ENCODE data around the gene MACROH2A2. TPM values are rescaled to one million over a fixed set of nuclear protein-coding genes. Genes with fewer than 3 reads are reported as not detected.

The MACROH2A2 gene
- 7.8 and 7.9 TPM in 2 replicates for total RNA-seq (2021; fragmentation: NEBNext Ultra II Directional; extraction: Animal tissue kit (Norgen Biotek cat#: 25700))
- 9.3 and 12.4 TPM in 2 replicates for polyA plus RNA-seq (2011; rRNA removed)
- polyA plus RNA-seq (2011; cell fraction: cytosol; rRNA removed) = 13.6 TPM
- 11.5 TPM for polyA plus RNA-seq (2011; cell fraction: nucleus; rRNA removed)
- polyA plus RNA-seq (2012, experiment 1 of 2) = 14.4 to 23.3 TPM (median 20.2 TPM) in 4 replicates
- polyA plus RNA-seq (2012, experiment 2 of 2) = 16.6 TPM
- polyA plus RNA-seq (2013, experiment 1 of 2) = 8.2 TPM
- polyA plus RNA-seq (2013, experiment 2 of 2) = 9.1 TPM
- 4.5 and 6.0 TPM in 2 replicates for polyA minus RNA-seq (2011; rRNA and poly(A)+ RNA removed)
- 8.1 TPM for polyA minus RNA-seq (2011; cell fraction: cytosol; rRNA and poly(A)+ RNA removed)
- polyA minus RNA-seq (2011; cell fraction: nucleus; rRNA and poly(A)+ RNA removed) = 4.3 TPM
- long read RNA-seq, experiment 1, partial matches to known transcripts = 6 of 15 reads
- long read RNA-seq, experiment 1, other reads (novel, unspliced or antisense) = 5 of 15 reads
- long read RNA-seq, experiment 2 = 0 reads

- peak within 1 kb of the TSS; percentile 9 for H3K56ac ChIP-seq (replicated peaks; ENCODE audit: insufficient read length, low read depth, low read length)
- H3K4ac ChIP-seq (replicated peaks; ENCODE audit: insufficient read length, low read depth, low read length) = no peak within 1 kb of the TSS
- H3K14ac ChIP-seq (ENCODE audit: insufficient read length) = no peak within 1 kb of the TSS
- no peak within 1 kb of the TSS; the same call in 1 of the 2 replicates for H2BK5ac ChIP-seq (ENCODE audit: low read depth, low read length)
- H4K8ac ChIP-seq (ENCODE audit: extremely low read depth, insufficient read depth, low read length) = peak within 1 kb of the TSS; percentile 88; the same call in 1 of the 2 replicates
- no peak within 1 kb of the TSS for H3K27ac ChIP-seq (ENCODE audit: low read depth, low read length)
- peak within 1 kb of the TSS; percentile 75; the same call in 1 of the 2 replicates for H2BK20ac ChIP-seq (ENCODE audit: low read length)
- no peaks in the 10 kb centered on the region for H3K79me2 ChIP-seq (ENCODE audit: control insufficient read depth in 1 of 2, insufficient read depth in 2 of 2, low read length in 2 of 2)
- no peaks in the 10 kb centered on the region for H3K79me1 ChIP-seq (ENCODE audit: low read depth, low read length)
- H2BK12ac ChIP-seq (ENCODE audit: low read depth, low read length) = peak within 1 kb of the TSS; percentile 85; the same call in 1 of the 2 replicates
- peaks cover 30 to 73% (median 59%) of the 10 kb centered on the region in 4 experiments for H3K27me3 ChIP-seq (replicated peaks in 1 of 4; ENCODE audit: control insufficient read depth in 3 of 4, extremely low read depth in 1 of 4, insufficient read depth in 3 of 4, low read length in 3 of 4)
- no peak within 1 kb of the TSS for H2AK5ac ChIP-seq (ENCODE audit: low read depth, low read length)
- H3K9me3 ChIP-seq (ENCODE audit: insufficient read depth in 2 of 2, low read depth in 1 of 2, low read length in 1 of 2) = no peaks in the 10 kb centered on the region
- FAIRE-seq (no peak), DNase-seq (ENCODE audit: low read depth in 1 of 2, low spot score in 2 of 2) (peak; percentile 43 to 84)
- H3K23me2 ChIP-seq (ENCODE audit: low read depth, low read length) = peaks cover 10% of the 10 kb centered on the region
- ChIA-PET CTCF (ENCODE audit: partially characterized antibody) (interaction anchor here (0.6 to 4.3 kb wide), 19 partner anchors 10 to 813 kb away, joined by 3 to 26 read pairs (median 3); partner anchors contain the start of gene TYSND1), POLR2A (ENCODE audit: partially characterized antibody) (interaction anchor here (0.6 to 1.1 kb wide), 8 partner anchors 8 to 74 kb away, joined by 3 to 4 read pairs (median 3); no protein-coding TSS in a partner anchor)
- peak within 1 kb of the TSS; percentile 29 for H2BK120ac ChIP-seq (replicated peaks; ENCODE audit: low read depth, low read length)
- H3K23ac ChIP-seq (ENCODE audit: insufficient read length) = no peak within 1 kb of the TSS
- peak within 1 kb of the TSS; percentile 55 to 80 (median 68) for H3K9ac ChIP-seq (replicated peaks in 1 of 4; ENCODE audit: extremely low read depth in 1 of 4, low read depth in 3 of 4, low read length in 3 of 4)
- H3K18ac ChIP-seq (ENCODE audit: extremely low read depth, low read length) = peak within 1 kb of the TSS; percentile 62; the same call in 1 of the 2 replicates
- peak within 1 kb of the TSS; percentile 83; the same call in 1 of the 2 replicates for H2AFZ ChIP-seq (ENCODE audit: low read length)
- H3K4me2 ChIP-seq (ENCODE audit: insufficient read depth in 1 of 2, low read depth in 2 of 2, low read length in 2 of 2) = peak within 1 kb of the TSS; percentile 80 to 96
- no peak within 1 kb of the TSS for H4K91ac ChIP-seq (replicated peaks; ENCODE audit: insufficient read length, low read length)
- H3K36me3 ChIP-seq (ENCODE audit: control insufficient read depth in 2 of 4, insufficient read depth in 4 of 4, low read length in 3 of 4) = no peaks in the 10 kb centered on the region
- H3K4me3 ChIP-seq (ENCODE audit: extremely low read depth in 1 of 4, insufficient read depth in 2 of 4, low read depth in 3 of 4, low read length in 4 of 4) = peak within 1 kb of the TSS; percentile 79 to 85 (median 82)
- peaks cover 3% of the 10 kb centered on the region in 2 experiments for H4K20me1 ChIP-seq (replicated peaks in 1 of 2; ENCODE audit: control insufficient read depth in 1 of 2, insufficient read depth in 2 of 2, low read length in 2 of 2)
- H2BK15ac ChIP-seq (ENCODE audit: low read length) = peak within 1 kb of the TSS; percentile 53; the same call in 1 of the 2 replicates
- H4K5ac ChIP-seq (ENCODE audit: insufficient read length, low read depth, low read length) = no peak within 1 kb of the TSS
- peaks cover 0 to 10% (median 1%) of the 10 kb centered on the region in 4 experiments; a peak in 4 of 7 replicates for H3K4me1 ChIP-seq (replicated peaks in 1 of 4; ENCODE audit: control insufficient read depth in 3 of 4, insufficient read depth in 4 of 4, low read length in 3 of 4)
- WGBS, 2 experiments (ENCODE audit: extremely low coverage in 1 of 2, insufficient coverage in 1 of 2, insufficient read length in 1 of 2, insufficient replicate concordance in 2 of 2, low coverage in 1 of 2, low lambda C conversion rate in 2 of 2, missing lambda C conversion rate in 1 of 2) = 2% methylated on average over 57 of the region's 58 CpGs; no CpG with 5 or more reads in 1 of the 2 experiments
- TF ChIP-seq TBP (IDR thresholded peaks at IDR 0.05; ENCODE audit: low read depth, low read length) (peak; percentile 59), TEAD4 (IDR thresholded peaks at IDR 0.05; ENCODE audit: low read depth, low read length) (peak; percentile 72), POU5F1 (IDR thresholded peaks at IDR 0.05; ENCODE audit: low read depth, low read length) (no peak), EZH2 (IDR thresholded peaks at IDR 0.05; ENCODE audit: low read depth, low read length, severe bottlenecking) (no peak), RFX5 (IDR thresholded peaks at IDR 0.05; ENCODE audit: borderline replicate concordance, low read depth, low read length) (no peak), SP4 (IDR thresholded peaks at IDR 0.05; ENCODE audit: low read length) (no peak), KDM1A (IDR thresholded peaks at IDR 0.05; ENCODE audit: borderline replicate concordance, low read length) (no peak), JUN (IDR thresholded peaks at IDR 0.05; ENCODE audit: low read depth, low read length) (no peak)
Observed at GRCh38 chr10:70052462-70053217, at the start of gene MACROH2A2. Gene MACROH2A2, plus strand, starts transcription at chr10:70052846. Its CDS starts 22,813 bp downstream, at chr10:70075659.
